A673 (cell line): ENCODE measurements around the gene BIRC7. TPM values are rescaled to one million over a fixed set of nuclear protein-coding genes. Genes with fewer than 3 reads are reported as not detected.

Experiments
- BruUV-seq: library from RNA; stranded (reverse); fragments of 400-500 nt; replicated peaks from 2 replicates; lab custom pipeline; 2021; lab: Mats Ljungman, UMichigan
- CTCF ChIA-PET: fragments of 300-600 bp; sonication (Branson Sonifier 250); formaldehyde crosslinking; loops from one replicate; lab custom pipeline; 2022; ENCODE audit warnings: antibody characterized with exemption; lab: Charles Lee
- POLR2A ChIA-PET: fragments of 300-600 bp; sonication (Branson Sonifier 250); formaldehyde crosslinking; loops from one replicate; lab custom pipeline; 2022; ENCODE audit warnings: antibody characterized with exemption; ENCODE audit not compliant: low non-redundant PET; lab: Charles Lee
- DNase-seq: peaks from one replicate; pipeline ENCODE4 v3.0.0-alpha.2; 2015; ENCODE audit warnings: low spot score
- H3K27ac ChIP-seq: fragments of 200-600 bp; sonication (generic); 2 replicates; pipeline ENCODE4 v1.5.1; 2016; ENCODE audit warnings: mixed run types, low read depth, mild to moderate bottlenecking, mixed read lengths, antibody characterized with exemption, low read length; ENCODE audit not compliant: poor library complexity, severe bottlenecking
- H3K27me3 ChIP-seq: fragments of 200-600 bp; sonication (generic); replicated peaks from 2 replicates; pipeline ENCODE4 v1.6.1; 2017; ENCODE audit warnings: mixed run types, low read depth, mild to moderate bottlenecking, mixed read lengths, antibody characterized with exemption, low read length; ENCODE audit not compliant: insufficient read depth, poor library complexity
- H3K36me3 ChIP-seq: fragments of 200-600 bp; sonication (generic); 2 replicates; pipeline ENCODE4 v1.6.1; 2016; ENCODE audit warnings: mixed run types, mild to moderate bottlenecking, mixed read lengths, antibody characterized with exemption, low read length; ENCODE audit not compliant: insufficient read depth, poor library complexity, severe bottlenecking
- H3K4me1 ChIP-seq: fragments of 200-600 bp; sonication (generic); 2 replicates; pipeline ENCODE4 v1.6.1; 2017; ENCODE audit warnings: mixed run types, mild to moderate bottlenecking, mixed read lengths, antibody characterized with exemption, low read length; ENCODE audit not compliant: insufficient read depth, poor library complexity, severe bottlenecking
- H3K4me3 ChIP-seq: fragments of 200-600 bp; sonication (generic); 2 replicates; pipeline ENCODE4 v1.5.1; 2016; ENCODE audit warnings: low read depth, mixed run types, mild to moderate bottlenecking, mixed read lengths, low read length; ENCODE audit not compliant: poor library complexity, severe bottlenecking
- H3K9me3 ChIP-seq: fragments of 200-600 bp; sonication (generic); 2 replicates; pipeline ENCODE4 v1.6.1; 2016; ENCODE audit warnings: mixed run types, low read depth, mild to moderate bottlenecking, mixed read lengths, antibody characterized with exemption, low read length; ENCODE audit not compliant: poor library complexity, severe bottlenecking
- EZH2 ChIP-seq: fragments of 200-600 bp; sonication (generic); IDR thresholded peaks from 2 replicates; pipeline ENCODE4 v1.6.1; 2017; ENCODE audit warnings: borderline replicate concordance, low read depth, mild to moderate bottlenecking, mixed read lengths, antibody characterized with exemption, low read length; ENCODE audit not compliant: poor library complexity, severe bottlenecking
- intact Hi-C: fragments of 100-400 bp; cut with micrococcal nuclease; formaldehyde crosslinking; loops from one replicate; pipeline ENCODE4 v1.10.0; 2022; ENCODE audit not compliant: unreplicated experiment
- total RNA-seq: library from RNA; stranded (reverse); gene quantifications from 2 replicates; pipeline ENCODE4 v1.2.3, GENCODE V29; 2021
- TF ChIP-seq, protein P1 (sequence below): fragments of 300-800, 200-600 bp; sonication (generic); conservative IDR thresholded peaks from 2 replicates; pipeline ENCODE4 v1.5.1; 2017; ENCODE audit warnings: low read depth, mild to moderate bottlenecking, antibody characterized with exemption, low read length, moderate library complexity, mixed read lengths

BIRC7 gene
- total RNA-seq, 1 experiment from 2014 or later: not detected

DNA sequence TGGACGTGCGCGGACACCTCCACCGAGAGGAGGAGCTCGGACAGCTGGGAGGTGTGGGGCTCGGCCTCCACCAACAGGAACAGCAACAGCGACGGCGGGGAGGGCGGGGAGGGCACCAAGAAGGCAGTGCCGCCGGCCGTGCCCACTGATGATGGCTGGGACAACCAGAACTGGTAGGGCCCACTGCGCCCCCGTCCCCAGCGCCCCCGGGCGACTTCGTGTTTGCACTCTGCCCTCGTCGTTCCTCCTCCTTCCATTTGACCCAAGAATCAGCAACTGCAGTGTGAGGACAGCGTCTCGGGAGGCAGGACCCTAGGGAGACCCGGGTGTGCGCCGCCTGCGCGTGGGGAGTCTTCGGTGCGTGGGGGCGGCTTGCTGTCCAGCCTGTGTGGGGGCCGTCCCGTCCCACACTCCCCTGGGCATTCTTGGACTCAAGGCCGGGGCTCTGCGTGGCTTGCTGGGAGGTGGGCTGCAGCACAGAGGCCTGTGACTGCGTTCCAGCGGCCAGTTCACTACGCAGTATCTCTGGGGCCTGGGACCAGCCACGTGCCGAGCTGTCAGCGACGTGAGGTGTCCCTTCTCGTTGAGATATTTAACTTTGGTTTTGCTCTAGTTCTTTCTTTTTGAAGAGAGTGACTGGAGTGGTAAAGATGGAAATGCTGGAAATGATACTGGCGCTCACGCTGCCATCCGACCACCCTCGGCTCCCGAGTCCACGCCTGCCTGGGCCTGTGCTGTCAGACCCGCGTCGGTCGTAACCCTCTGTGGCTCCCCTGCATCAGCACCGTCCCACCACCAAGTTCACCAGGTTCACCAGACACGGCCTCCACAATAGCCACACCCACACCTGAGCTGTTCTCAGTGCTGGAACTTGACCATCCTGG is 52.2 kb downstream of the BIRC7 start:
- H3K4me1 ChIP-seq: no peaks in the 10 kb centered on the region
- intact Hi-C loops: no loop called here
- no peaks in the 10 kb centered on the region for H3K27me3 ChIP-seq
- H3K36me3 ChIP-seq: peaks cover 1% of the 10 kb centered on the region
- no TSS peak for BruUV-seq
- no peak for DNase-seq
- H3K4me3 ChIP-seq: no peak overlapping the region
- ChIA-PET CTCF (no interaction called here), POLR2A (no interaction called here)
- no peak for TF ChIP-seq EZH2
- TF ChIP-seq, protein P1, sequence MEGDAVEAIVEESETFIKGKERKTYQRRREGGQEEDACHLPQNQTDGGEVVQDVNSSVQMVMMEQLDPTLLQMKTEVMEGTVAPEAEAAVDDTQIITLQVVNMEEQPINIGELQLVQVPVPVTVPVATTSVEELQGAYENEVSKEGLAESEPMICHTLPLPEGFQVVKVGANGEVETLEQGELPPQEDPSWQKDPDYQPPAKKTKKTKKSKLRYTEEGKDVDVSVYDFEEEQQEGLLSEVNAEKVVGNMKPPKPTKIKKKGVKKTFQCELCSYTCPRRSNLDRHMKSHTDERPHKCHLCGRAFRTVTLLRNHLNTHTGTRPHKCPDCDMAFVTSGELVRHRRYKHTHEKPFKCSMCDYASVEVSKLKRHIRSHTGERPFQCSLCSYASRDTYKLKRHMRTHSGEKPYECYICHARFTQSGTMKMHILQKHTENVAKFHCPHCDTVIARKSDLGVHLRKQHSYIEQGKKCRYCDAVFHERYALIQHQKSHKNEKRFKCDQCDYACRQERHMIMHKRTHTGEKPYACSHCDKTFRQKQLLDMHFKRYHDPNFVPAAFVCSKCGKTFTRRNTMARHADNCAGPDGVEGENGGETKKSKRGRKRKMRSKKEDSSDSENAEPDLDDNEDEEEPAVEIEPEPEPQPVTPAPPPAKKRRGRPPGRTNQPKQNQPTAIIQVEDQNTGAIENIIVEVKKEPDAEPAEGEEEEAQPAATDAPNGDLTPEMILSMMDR: no peak
- no peaks in the 10 kb centered on the region for H3K9me3 ChIP-seq
- H3K27ac ChIP-seq: no peak overlapping the region

DNA sequence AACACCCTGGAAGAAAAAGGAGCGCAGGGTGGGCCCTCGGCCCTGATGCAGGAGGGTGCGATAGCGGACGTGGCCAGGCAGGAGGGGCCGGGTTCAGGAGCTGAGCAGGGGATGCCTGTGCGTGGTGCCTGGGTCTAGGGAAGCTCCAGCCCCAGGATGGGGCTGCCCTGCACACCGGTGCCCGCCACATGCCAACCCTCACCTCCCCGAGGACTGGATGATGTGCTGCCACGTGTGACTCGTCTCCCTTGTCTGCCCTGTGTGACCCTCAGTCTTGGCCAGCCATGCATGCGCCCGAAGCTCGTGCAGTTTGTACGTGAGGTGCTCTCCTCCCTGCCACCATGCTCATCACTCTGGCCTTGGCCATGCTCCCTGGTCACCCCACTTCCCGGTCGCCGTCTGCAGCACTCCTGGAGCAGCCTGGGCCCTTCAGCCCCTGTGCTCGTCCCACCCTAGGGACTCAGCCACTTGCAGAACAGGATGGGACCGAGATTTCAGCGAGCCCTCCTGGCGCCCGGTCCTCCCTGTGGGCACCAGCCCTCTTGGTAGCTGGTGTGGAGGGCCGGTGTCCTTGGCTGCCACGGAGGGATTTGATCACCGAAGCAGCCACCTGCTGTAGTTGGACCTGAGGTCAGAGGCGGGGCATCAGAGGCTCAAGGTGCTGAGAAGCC is 53.0 kb downstream of the BIRC7 start:
- TF ChIP-seq EZH2: no peak
- TF ChIP-seq, protein P1: no peak
- POLR2A ChIA-PET: no interaction called here

DNA sequence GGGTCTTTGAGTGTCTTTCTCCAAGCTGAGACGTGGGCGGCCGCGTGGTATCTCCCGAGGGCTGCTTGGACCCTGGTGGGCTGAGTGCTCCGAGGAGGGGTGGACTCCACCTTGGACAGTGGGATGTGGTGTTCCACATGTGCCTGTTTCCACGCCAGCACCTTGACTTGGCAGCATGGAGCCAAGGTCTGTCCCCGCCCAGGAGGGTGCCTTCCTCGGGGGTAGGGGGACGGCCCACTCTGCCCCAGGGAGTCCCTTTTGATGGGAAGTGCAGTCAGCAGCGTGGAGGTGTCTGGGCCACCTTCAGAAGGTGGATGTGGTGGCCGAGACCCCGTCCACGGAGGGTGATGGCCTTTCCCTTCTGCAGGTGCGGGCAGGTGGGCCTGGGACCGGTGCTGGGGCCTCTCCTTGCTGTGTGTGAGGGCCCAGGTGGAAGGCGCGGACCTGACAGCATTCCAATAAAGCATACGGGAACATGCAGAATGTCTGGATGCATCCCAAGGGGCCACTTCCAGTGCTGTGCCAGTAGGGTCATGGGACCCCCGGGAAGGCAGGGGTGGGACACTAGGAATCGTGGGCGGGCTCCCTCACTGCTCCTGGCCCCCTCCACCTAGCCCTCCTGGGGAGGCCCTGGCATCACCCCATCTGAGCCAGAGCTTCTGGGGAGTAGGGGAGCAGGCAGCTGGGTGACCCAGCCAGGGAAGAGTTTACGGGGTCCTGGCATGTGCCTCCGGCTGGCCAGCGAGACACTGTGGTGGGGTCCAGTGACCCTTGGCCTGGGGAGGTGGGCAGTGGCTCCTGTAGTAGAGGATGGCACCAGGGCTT is 53.8 kb downstream of the BIRC7 start:
- Histone ChIP-seq H3K27ac (no peak overlapping the region), H3K4me3 (no peak overlapping the region), H3K27me3 (peaks cover 2% of the 10 kb centered on the region), H3K9me3 (no peaks in the 10 kb centered on the region), H3K36me3 (no peaks in the 10 kb centered on the region), H3K4me1 (no peaks in the 10 kb centered on the region)
- DNase-seq: no peak
- TF ChIP-seq, protein P1: no peak
- TF ChIP-seq EZH2: no peak
- POLR2A ChIA-PET: no interaction called here
- CTCF ChIA-PET: no interaction called here
- intact Hi-C loops: no loop called here
- BruUV-seq: TSS peak; percentile 49

More for the DNA sequence above, 53.0 kb downstream of the BIRC7 start:
- CTCF ChIA-PET: no interaction called here
- Histone ChIP-seq H3K36me3 (no peaks in the 10 kb centered on the region), H3K27ac (no peak overlapping the region), H3K4me1 (no peaks in the 10 kb centered on the region), H3K4me3 (no peak overlapping the region), H3K9me3 (no peaks in the 10 kb centered on the region), H3K27me3 (no peaks in the 10 kb centered on the region)
- no TSS peak for BruUV-seq
- intact Hi-C loops: no loop called here
- DNase-seq: no peak
